Right atrium auricular region (tissue), 2 donors: Measurements from ENCODE around the gene PCAT7. TPM values are rescaled to one million over a fixed set of nuclear protein-coding genes. Genes with fewer than 3 reads are reported as not detected.
"Not testable (repeated sequence)": the region's sequence is repeated elsewhere in the genome, so short reads cannot be mapped to it uniquely, and the experiment has no call there.

Experiments
- DNase-seq: peaks from one replicate; pipeline ENCODE4 v3.0.0-alpha.2; 2019; ENCODE audit warnings: low spot score
- H3K27ac ChIP-seq, 2 donors: fragments of 200-600 bp; sonication (generic); 1 replicate in 1 of 2; 2 replicates in 1 of 2; pipeline ENCODE4 v1.5.1; 2016 to 2019
- H3K27me3 ChIP-seq, 2 donors: fragments of 200-600 bp; sonication (generic); one replicate each; pipeline versions ENCODE4 v1.5.1 to v1.6.0; 2017 to 2019
- H3K36me3 ChIP-seq: fragments of 200-600 bp; sonication (generic); one replicate; pipeline ENCODE4 v1.5.1; 2016
- H3K4me1 ChIP-seq, 2 donors: fragments of 200-600 bp; sonication (generic); one replicate each; pipeline versions ENCODE4 v1.5.1 to v1.6.0; 2017 to 2019
- H3K4me3 ChIP-seq, 2 donors: fragments of 200-600 bp; sonication (generic); 1 replicate in 1 of 2; 2 replicates in 1 of 2; pipeline ENCODE4 v1.5.1; 2017 to 2019; ENCODE audit warnings: mild to moderate bottlenecking in 1 of 2, moderate library complexity in 1 of 2
- H3K9me3 ChIP-seq, 2 donors: fragments of 200-600 bp; sonication (generic); one replicate each; pipeline ENCODE4 v1.5.1; 2019
- total RNA-seq, 2 donors: library from RNA; depleted of rRNA; stranded (reverse); fragments of >200 nt; gene quantifications; one replicate each; pipeline ENCODE4 v1.1.0, GENCODE V29; 2016
- TF ChIP-seq, protein P1 (sequence below), 2 donors: fragments of 200-600 bp; sonication (generic); IDR thresholded peaks; one replicate each; pipeline ENCODE4 v1.5.1; 2019; ENCODE audit warnings: antibody characterized with exemption in 2 of 2

PCAT7 gene
- total RNA-seq, 2 donors from 2014 or later = not detected

DNA sequence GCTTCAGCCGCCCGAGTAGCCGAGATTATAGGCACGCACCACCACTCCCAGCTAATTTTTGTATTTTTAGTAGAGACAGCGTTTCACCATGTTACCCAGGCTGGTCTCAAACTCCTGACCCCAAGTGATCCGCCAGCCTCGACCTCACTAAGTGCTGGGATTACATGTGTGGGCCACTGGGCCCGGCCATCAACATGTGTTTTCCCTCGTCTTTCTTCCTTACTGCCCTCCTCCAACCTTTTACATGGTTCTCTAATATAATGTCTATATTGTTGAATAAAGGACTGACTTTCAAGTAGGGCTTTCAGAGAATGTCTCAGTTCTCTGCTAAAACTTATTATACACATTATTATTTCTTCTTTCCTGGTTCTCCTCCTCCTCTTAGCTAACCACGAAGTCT is 21.3 kb upstream of the PCAT7 start:
- no peak overlapping the region for H3K27ac ChIP-seq

DNA sequence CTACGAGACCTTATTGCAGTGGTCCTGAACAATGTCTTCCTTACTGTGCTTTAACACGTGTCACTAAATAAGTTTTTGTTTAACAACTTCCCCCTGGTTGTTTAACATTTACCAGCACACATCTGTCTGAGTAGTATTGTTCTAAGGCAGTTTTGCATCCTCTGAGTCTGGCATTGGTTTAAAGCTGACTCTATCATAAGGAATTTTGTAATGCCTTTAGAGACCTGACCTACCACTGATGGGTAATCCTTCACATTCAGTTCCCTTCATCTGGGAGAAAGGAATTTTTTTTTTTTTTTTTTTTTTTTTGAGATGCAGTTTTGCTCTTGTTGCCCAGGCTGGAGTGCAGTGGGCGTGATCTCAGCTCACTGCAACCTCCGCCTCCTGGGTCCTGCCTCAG is 20.0 kb upstream of the PCAT7 start:
- H3K9me3 ChIP-seq = no peaks in the 10 kb centered on the region
- no peak overlapping the region for H3K4me3 ChIP-seq
- no peak overlapping the region for H3K27ac ChIP-seq
- H3K27me3 ChIP-seq = no peaks in the 10 kb centered on the region
- H3K36me3 ChIP-seq = no peaks in the 10 kb centered on the region
- TF ChIP-seq, protein P1, sequence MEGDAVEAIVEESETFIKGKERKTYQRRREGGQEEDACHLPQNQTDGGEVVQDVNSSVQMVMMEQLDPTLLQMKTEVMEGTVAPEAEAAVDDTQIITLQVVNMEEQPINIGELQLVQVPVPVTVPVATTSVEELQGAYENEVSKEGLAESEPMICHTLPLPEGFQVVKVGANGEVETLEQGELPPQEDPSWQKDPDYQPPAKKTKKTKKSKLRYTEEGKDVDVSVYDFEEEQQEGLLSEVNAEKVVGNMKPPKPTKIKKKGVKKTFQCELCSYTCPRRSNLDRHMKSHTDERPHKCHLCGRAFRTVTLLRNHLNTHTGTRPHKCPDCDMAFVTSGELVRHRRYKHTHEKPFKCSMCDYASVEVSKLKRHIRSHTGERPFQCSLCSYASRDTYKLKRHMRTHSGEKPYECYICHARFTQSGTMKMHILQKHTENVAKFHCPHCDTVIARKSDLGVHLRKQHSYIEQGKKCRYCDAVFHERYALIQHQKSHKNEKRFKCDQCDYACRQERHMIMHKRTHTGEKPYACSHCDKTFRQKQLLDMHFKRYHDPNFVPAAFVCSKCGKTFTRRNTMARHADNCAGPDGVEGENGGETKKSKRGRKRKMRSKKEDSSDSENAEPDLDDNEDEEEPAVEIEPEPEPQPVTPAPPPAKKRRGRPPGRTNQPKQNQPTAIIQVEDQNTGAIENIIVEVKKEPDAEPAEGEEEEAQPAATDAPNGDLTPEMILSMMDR (IDR thresholded peaks at IDR 0.05) = no peak
- H3K4me1 ChIP-seq = no peaks in the 10 kb centered on the region
- no peak for DNase-seq

More for the DNA sequence above, 21.3 kb upstream of the PCAT7 start:
- H3K36me3 ChIP-seq = no peaks in the 10 kb centered on the region
- no peak overlapping the region for H3K4me3 ChIP-seq
- H3K4me1 ChIP-seq = no peaks in the 10 kb centered on the region
- H3K9me3 ChIP-seq = no peaks in the 10 kb centered on the region
- no peaks in the 10 kb centered on the region for H3K27me3 ChIP-seq
- TF ChIP-seq, protein P1 (IDR thresholded peaks at IDR 0.05) = no peak
- no peak for DNase-seq

DNA sequence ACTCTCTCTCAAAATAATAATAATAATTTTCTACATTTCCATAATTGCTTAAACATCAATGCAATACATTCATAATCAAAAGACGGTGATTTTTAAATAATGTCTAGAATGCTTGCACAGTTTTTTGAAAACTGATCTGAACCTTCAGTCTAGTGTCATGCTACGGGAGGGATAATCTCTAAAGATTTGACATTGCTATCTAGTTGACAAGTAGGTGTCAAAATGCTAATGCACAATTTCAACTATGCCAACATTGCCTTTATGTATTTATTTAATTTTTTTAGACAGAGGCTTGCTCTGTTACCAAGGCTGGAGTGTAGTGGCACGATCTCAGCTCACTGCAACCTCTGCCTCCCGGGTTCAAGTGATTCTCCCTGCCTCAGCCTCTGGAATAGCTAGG is 16.0 kb upstream of the PCAT7 start:
- TF ChIP-seq, protein P1 (IDR thresholded peaks at IDR 0.05) = no peak
- H3K9me3 ChIP-seq = no peaks in the 10 kb centered on the region
- no peak for DNase-seq
- no peaks in the 10 kb centered on the region for H3K36me3 ChIP-seq
- H3K27me3 ChIP-seq = no peaks in the 10 kb centered on the region
- no peak overlapping the region for H3K27ac ChIP-seq
- H3K4me1 ChIP-seq = no peaks in the 10 kb centered on the region
- no peak overlapping the region for H3K4me3 ChIP-seq

DNA sequence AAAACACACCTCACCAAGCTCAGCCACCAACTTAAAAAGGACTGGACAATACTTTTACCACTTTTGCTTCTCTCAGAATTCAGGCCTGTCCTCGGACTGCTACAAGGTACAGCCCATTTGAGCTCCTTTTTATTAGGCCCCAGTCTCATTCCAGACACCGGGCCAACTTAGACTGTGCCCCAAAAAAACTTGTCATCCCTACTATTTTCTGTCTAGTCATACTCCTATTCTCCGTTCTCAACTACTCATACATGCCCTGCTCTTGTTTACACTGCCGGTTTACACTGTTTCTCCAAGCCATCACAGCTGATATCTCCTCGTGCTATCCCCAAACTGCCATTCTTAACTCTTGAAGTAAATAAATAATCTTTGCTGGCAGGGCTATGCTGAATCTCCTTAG is 10.5 kb upstream of the PCAT7 start:
- H3K36me3 ChIP-seq, H3K4me3 ChIP-seq, H3K9me3 ChIP-seq, DNase-seq, H3K27ac ChIP-seq, H3K27me3 ChIP-seq, H3K4me1 ChIP-seq: not testable (repeated sequence)

DNA sequence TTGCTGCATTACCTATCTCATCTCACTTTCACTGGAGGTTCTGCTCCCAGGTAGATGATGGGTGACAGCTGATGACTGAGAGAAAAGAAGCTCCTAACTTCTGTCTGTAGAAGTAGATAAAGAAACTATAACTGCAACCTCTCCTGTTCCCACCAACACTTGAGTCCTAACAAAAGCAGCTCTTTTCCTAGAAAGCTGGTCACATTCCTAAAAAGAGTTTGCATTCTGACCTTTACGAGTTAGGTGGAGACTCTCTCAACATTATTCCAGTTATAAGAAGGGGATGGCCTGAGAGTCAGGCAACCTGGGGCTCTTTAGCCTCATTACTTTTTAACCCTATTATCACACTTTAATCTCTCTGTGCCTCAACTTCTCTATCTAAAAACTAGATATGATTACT is 8.9 kb upstream of the PCAT7 start:
- H3K9me3 ChIP-seq = no peaks in the 10 kb centered on the region
- TF ChIP-seq, protein P1 (IDR thresholded peaks at IDR 0.05) = no peak
- no peaks in the 10 kb centered on the region for H3K4me1 ChIP-seq
- H3K4me3 ChIP-seq = no peak overlapping the region
- no peaks in the 10 kb centered on the region for H3K36me3 ChIP-seq
- H3K27me3 ChIP-seq = no peaks in the 10 kb centered on the region
- H3K27ac ChIP-seq = no peak overlapping the region
- DNase-seq = no peak

DNA sequence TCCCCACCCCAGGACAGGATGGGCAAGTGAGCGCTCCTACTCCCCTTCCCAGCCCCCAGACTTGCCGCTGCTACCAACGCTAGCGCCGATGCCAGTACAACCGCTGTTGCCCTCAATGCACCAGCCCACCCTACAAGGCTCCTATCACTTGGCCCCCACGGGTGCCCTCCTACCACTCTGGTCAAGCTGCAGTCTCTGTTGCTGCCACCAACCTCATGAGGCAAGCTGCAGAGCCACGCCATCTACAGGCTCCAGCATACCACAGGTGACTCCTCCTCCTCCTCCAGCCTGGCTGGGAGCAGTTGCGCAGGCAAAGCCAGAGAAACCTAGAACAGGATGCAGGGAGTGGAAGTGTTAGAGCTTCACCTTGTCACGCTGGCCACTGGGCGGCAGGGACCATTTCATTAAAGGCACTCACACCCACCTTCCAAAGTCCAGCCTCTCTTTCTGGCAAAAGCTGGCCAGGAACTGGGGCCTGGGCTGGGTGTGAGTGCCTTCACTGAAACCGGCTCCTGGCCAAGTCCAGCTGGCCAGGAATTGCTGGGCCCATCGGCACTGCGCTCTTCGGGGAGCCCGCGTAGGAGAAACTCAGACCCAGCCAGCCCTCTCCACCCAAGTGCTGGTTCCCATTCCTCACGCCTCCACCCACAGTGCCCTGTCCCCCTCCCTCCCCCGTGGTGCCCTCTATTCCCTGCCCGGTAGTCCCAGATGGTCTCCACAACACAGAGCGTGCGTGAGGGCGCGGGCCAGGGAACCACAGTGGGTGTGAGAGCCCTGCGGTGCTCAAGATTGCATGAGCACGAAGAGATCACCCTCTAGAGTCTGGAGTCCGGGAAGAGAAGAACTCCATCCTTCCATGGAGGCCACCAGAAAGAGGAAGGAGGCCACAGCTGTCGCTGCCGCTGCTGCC is 1.6 kb upstream of the PCAT7 start:
- no peaks in the 10 kb centered on the region for H3K27me3 ChIP-seq
- H3K4me1 ChIP-seq = no peaks in the 10 kb centered on the region
- H3K36me3 ChIP-seq = no peaks in the 10 kb centered on the region
- no peak for DNase-seq
- no peak overlapping the region for H3K27ac ChIP-seq
- H3K9me3 ChIP-seq = no peaks in the 10 kb centered on the region
- no peak overlapping the region for H3K4me3 ChIP-seq
- TF ChIP-seq, protein P1 (IDR thresholded peaks at IDR 0.05) = no peak
